ENCODE data around the gene RNFT2. TPM values are rescaled to one million over a fixed set of nuclear protein-coding genes. Genes with fewer than 3 reads are reported as not detected.
"Not testable (repeated sequence)": the region's sequence is repeated elsewhere in the genome, so short reads cannot be mapped to it uniquely, and the experiment has no call there.

The RNFT2 gene
- total RNA-seq, 2 experiments from 2014 or later: 11.8 to 11.9 TPM

DNA sequence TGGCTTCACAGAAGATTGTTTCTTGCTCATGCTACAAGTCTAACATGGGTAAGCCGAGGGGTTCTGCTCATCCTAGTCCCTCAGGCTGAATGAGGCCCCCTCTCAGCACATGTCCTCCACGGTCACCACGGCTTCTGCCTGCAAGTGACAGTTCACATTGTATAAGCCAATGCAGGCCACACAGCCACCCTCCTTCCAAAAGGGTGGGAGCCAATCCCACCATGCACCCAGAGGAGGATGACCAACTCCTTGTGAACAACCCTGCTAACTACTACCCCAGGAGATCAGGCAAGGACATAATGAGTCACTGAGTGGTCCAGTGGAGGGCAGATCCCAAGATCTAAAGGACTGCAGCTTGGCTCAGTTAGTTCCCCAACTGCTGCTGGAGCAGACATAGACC, 6.3 kb upstream of the RNFT2 start:
- ChIA-PET CTCF (no interaction called here), POLR2A (no interaction called here)
- DNase-seq: no peak
- no peak overlapping the region for H3K27ac Mint-ChIP-seq
- H3K36me3 Mint-ChIP-seq (ENCODE audit: low read depth): peaks cover 25% of the 10 kb centered on the region
- peaks cover 20% of the 10 kb centered on the region for H3K4me1 Mint-ChIP-seq (ENCODE audit: low read depth)
- H3K4me3 Mint-ChIP-seq: no peak overlapping the region
- no peaks in the 10 kb centered on the region for H3K27me3 Mint-ChIP-seq (ENCODE audit: low read depth)
- no peak for ATAC-seq
- H3K9me3 Mint-ChIP-seq (ENCODE audit: insufficient read depth): no peaks in the 10 kb centered on the region

- Mint-ChIP-seq H3K27ac (no peak overlapping the region), H3K4me1 (ENCODE audit: low read depth) (peaks cover 34% of the 10 kb centered on the region), H3K27me3 (ENCODE audit: low read depth) (no peaks in the 10 kb centered on the region)
Measured at GRCh38 chr12:116734156-116734768, 3.9 kb upstream of the RNFT2 start.

GRCh38 chr12:116735084-116735483, 3.0 kb upstream of the RNFT2 start:
- Mint-ChIP-seq H3K27me3 (ENCODE audit: low read depth) (no peaks in the 10 kb centered on the region), H3K9me3 (ENCODE audit: insufficient read depth) (no peaks in the 10 kb centered on the region), H3K4me1 (ENCODE audit: low read depth) (peaks cover 37% of the 10 kb centered on the region), H3K4me3 (no peak overlapping the region), H3K27ac (no peak overlapping the region), H3K36me3 (ENCODE audit: low read depth) (peaks cover 21% of the 10 kb centered on the region)
- ChIA-PET CTCF (no interaction called here), POLR2A (no interaction called here)
- ATAC-seq (no peak), DNase-seq (no peak)

More at GRCh38 chr12:116734156-116734768, 3.9 kb upstream of the RNFT2 start:
- ATAC-seq (no peak), DNase-seq (no peak)
- Mint-ChIP-seq H3K4me3 (no peak overlapping the region), H3K36me3 (ENCODE audit: low read depth) (peaks cover 25% of the 10 kb centered on the region), H3K9me3 (ENCODE audit: insufficient read depth) (no peaks in the 10 kb centered on the region)
- CTCF ChIA-PET: no interaction called here
- POLR2A ChIA-PET: no interaction called here

- Mint-ChIP-seq H3K27me3 (ENCODE audit: low read depth) (no peaks in the 10 kb centered on the region), H3K27ac (no peak overlapping the region), H3K36me3 (ENCODE audit: low read depth) (peaks cover 21% of the 10 kb centered on the region), H3K4me1 (ENCODE audit: low read depth) (peaks cover 37% of the 10 kb centered on the region), H3K4me3 (peak overlapping the region; percentile 97), H3K9me3 (ENCODE audit: insufficient read depth) (no peaks in the 10 kb centered on the region)
- no peak for DNase-seq
- POLR2A ChIA-PET: interaction anchor here (0.7 kb wide), 1 partner anchor 707 kb away, joined by 3 read pairs; no protein-coding TSS in a partner anchor
- CTCF ChIA-PET: interaction anchor here (1.4 to 1.5 kb wide), 2 partner anchors 27 to 33 kb away, joined by 4 to 6 read pairs; no protein-coding TSS in a partner anchor
- ATAC-seq: no peak
Measured at GRCh38 chr12:116735951-116736599, 2.0 kb upstream of the RNFT2 start.

DNA sequence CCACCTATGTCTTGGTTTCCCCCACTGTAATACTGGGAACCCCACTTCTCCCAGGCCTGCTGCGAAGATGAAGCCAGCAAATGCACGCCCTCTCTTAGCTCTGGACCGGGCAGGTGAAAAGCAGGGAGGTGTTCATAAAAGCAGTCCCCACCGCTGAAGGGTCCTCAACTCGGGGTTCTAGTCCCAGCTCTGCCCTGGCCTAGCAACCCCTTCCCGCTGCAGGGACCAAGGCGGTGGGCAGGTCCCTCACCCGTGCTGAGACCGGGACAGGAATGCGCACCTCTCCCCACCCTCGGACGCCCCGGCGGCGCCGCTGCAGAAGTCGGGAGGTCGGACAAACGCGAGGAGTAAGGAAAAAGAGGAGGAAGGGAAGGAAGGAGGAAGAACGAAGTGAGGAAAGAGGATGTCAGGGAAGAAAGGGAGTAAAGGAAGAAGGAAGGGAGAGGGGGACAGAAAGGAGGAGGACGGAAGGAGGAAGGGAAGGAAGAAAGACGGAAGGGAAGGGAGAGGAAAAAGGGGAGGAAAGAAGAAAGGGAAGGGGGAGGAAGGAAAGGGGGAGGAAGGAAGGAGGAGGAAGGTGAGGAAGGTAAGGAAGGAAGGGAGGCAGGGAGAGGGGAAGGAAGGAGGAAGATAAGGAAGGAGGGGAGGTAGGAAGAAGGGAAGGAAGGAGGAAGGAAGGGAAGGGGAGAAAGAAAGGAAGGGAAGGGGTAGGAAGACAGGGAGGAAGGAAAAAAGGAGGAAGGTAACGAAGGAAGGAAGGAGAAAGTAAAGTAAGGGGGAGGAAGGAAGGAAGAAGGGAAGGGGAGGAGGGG, 947 bp upstream of the RNFT2 start:
- Mint-ChIP-seq H3K27ac (peak overlapping the region; percentile 87), H3K4me3 (peak overlapping the region; percentile 97), H3K27me3 (ENCODE audit: low read depth) (no peaks in the 10 kb centered on the region), H3K4me1 (ENCODE audit: low read depth) (peaks cover 33% of the 10 kb centered on the region), H3K36me3 (ENCODE audit: low read depth) (peaks cover 16% of the 10 kb centered on the region), H3K9me3 (ENCODE audit: insufficient read depth) (no peaks in the 10 kb centered on the region)
- ChIA-PET POLR2A (interaction anchor here (0.7 kb wide), 1 partner anchor 708 kb away, joined by 3 read pairs; no protein-coding TSS in a partner anchor), CTCF (interaction anchor here (1.4 to 1.5 kb wide), 2 partner anchors 28 to 34 kb away, joined by 4 to 6 read pairs; no protein-coding TSS in a partner anchor)
- no peak for ATAC-seq
- peak; percentile 23 for DNase-seq

DNA sequence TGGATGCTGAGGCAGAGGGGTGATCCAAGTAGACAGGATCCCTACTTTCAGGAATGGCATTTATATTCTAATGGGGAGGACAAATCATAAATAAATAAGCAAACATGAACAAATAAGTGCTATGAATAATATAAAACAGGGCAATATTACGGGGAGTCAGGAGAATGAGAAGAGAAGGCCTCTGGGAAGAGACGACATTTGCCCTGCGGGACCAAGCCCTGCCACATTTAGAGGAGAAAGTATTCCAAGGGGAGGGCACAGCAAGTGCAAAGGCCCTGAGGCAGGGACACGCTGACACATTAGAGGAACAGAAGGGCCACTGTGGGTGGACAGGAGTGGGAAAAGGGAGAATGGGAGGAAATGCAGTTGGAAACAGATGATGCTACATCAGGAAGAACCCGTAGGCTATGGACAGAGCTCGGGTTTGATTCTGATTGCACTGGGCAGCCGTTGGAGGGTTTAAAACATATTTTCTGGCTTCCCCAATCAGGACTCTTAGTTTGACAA, 1.3 kb downstream of the RNFT2 start:
- DNase-seq (no peak), ATAC-seq (no peak)
- POLR2A ChIA-PET: no interaction called here
- H3K36me3 Mint-ChIP-seq (ENCODE audit: low read depth): peaks cover 8% of the 10 kb centered on the region
- no peaks in the 10 kb centered on the region for H3K27me3 Mint-ChIP-seq (ENCODE audit: low read depth)
- CTCF ChIA-PET: no interaction called here
- peaks cover 33% of the 10 kb centered on the region for H3K4me1 Mint-ChIP-seq (ENCODE audit: low read depth)
- H3K4me3 Mint-ChIP-seq: no peak overlapping the region
- H3K9me3 Mint-ChIP-seq (ENCODE audit: insufficient read depth): no peaks in the 10 kb centered on the region
- no peak overlapping the region for H3K27ac Mint-ChIP-seq

GRCh38 chr12:116742787-116743186, 4.7 kb downstream of the RNFT2 start:
- DNase-seq; H3K4me3 Mint-ChIP-seq; POLR2A ChIA-PET; H3K27ac Mint-ChIP-seq; H3K9me3 Mint-ChIP-seq (ENCODE audit: insufficient read depth); H3K27me3 Mint-ChIP-seq (ENCODE audit: low read depth); H3K36me3 Mint-ChIP-seq (ENCODE audit: low read depth); ATAC-seq: not testable (repeated sequence)
- CTCF ChIA-PET: interaction anchor here (0.7 kb wide), 1 partner anchor 36 kb away, joined by 3 read pairs; no protein-coding TSS in a partner anchor
- peaks cover 16% of the 10 kb centered on the region for H3K4me1 Mint-ChIP-seq (ENCODE audit: low read depth)

DNA sequence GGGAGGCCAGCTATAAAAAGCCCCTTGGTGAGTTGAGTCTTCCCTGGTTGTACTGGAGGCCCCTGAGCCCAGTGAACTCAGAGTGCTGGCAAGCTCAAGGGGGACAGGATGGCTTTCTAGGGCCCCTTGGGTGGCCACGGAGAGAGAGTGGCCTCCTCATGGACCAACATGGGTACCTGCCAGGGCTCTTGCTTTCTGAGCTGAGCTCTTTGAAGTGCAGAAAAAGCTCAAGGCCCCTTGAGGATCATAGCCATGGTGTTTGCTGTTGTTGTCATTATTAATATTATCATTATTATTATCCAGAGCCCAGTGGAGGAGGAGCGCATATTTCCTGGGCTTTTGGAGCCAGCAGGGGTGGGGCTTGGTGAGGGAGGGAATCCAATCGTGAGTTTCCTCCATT, 6.7 kb downstream of the RNFT2 start:
- H3K9me3 Mint-ChIP-seq (ENCODE audit: insufficient read depth): no peaks in the 10 kb centered on the region
- no peak overlapping the region for H3K27ac Mint-ChIP-seq
- ChIA-PET CTCF (no interaction called here), POLR2A (no interaction called here)
- no peaks in the 10 kb centered on the region for H3K36me3 Mint-ChIP-seq (ENCODE audit: low read depth)
- H3K4me3 Mint-ChIP-seq: no peak overlapping the region
- H3K4me1 Mint-ChIP-seq (ENCODE audit: low read depth): no peaks in the 10 kb centered on the region
- ATAC-seq: no peak
- DNase-seq: no peak
- no peaks in the 10 kb centered on the region for H3K27me3 Mint-ChIP-seq (ENCODE audit: low read depth)

GRCh38 chr12:116745554-116745953, 7.4 kb downstream of the RNFT2 start:
- Mint-ChIP-seq H3K4me3 (no peak overlapping the region), H3K9me3 (ENCODE audit: insufficient read depth) (no peaks in the 10 kb centered on the region), H3K36me3 (ENCODE audit: low read depth) (no peaks in the 10 kb centered on the region), H3K27me3 (ENCODE audit: low read depth) (no peaks in the 10 kb centered on the region), H3K4me1 (ENCODE audit: low read depth) (no peaks in the 10 kb centered on the region), H3K27ac (no peak overlapping the region)
- ChIA-PET POLR2A (no interaction called here), CTCF (no interaction called here)
- DNase-seq (no peak), ATAC-seq (no peak)

- ATAC-seq (no peak), DNase-seq (no peak)
- H3K27me3 Mint-ChIP-seq (ENCODE audit: low read depth): no peaks in the 10 kb centered on the region
- no peak overlapping the region for H3K27ac Mint-ChIP-seq
- ChIA-PET CTCF (no interaction called here), POLR2A (interaction anchor here (0.7 kb wide), 1 partner anchor 25 kb away, joined by 3 read pairs; no protein-coding TSS in a partner anchor)
- H3K4me1 Mint-ChIP-seq (ENCODE audit: low read depth): no peaks in the 10 kb centered on the region
- peaks cover 7% of the 10 kb centered on the region for H3K36me3 Mint-ChIP-seq (ENCODE audit: low read depth)
- no peak overlapping the region for H3K4me3 Mint-ChIP-seq
- H3K9me3 Mint-ChIP-seq (ENCODE audit: insufficient read depth): no peaks in the 10 kb centered on the region
Measured at GRCh38 chr12:116749884-116750283, 11.8 kb downstream of the RNFT2 start.

DNA sequence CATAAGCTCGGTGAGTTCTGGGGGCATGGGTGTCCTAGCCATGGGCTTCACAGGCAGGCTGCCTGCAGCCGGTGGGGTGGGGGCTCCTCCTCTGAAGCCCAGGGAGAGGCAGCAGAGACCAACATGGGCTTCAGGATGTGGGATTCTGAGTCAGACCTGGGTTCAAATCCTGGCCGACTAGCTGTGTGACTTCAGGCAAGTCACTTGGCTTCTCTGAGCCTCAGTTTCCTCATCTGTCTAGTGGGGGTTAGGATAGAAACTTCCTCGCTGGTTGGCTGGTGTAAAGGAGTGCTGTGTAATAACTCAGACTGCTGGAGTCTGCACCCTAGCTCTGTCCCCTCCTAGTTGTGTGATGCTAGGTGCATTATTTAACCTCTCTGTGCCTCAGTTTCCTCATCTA, 12.2 kb downstream of the RNFT2 start:
- peaks cover 7% of the 10 kb centered on the region for H3K36me3 Mint-ChIP-seq (ENCODE audit: low read depth)
- ATAC-seq (no peak), DNase-seq (no peak)
- H3K4me1 Mint-ChIP-seq (ENCODE audit: low read depth): no peaks in the 10 kb centered on the region
- H3K9me3 Mint-ChIP-seq (ENCODE audit: insufficient read depth): no peaks in the 10 kb centered on the region
- H3K4me3 Mint-ChIP-seq: no peak overlapping the region
- no peaks in the 10 kb centered on the region for H3K27me3 Mint-ChIP-seq (ENCODE audit: low read depth)
- ChIA-PET CTCF (interaction anchor here (0.6 kb wide), 1 partner anchor 12 kb away, joined by 3 read pairs; no protein-coding TSS in a partner anchor), POLR2A (no interaction called here)
- H3K27ac Mint-ChIP-seq: no peak overlapping the region

- POLR2A ChIA-PET; DNase-seq; H3K27me3 Mint-ChIP-seq (ENCODE audit: low read depth); CTCF ChIA-PET; H3K4me3 Mint-ChIP-seq; H3K9me3 Mint-ChIP-seq (ENCODE audit: insufficient read depth); ATAC-seq; H3K27ac Mint-ChIP-seq: not testable (repeated sequence)
- Mint-ChIP-seq H3K36me3 (ENCODE audit: low read depth) (peaks cover 22% of the 10 kb centered on the region), H3K4me1 (ENCODE audit: low read depth) (peaks cover 22% of the 10 kb centered on the region)
Measured at GRCh38 chr12:116754097-116754496, 16.0 kb downstream of the RNFT2 start.

Measured in activated CD8-positive, alpha-beta T cell treated with anti-CD3 and anti-CD28 coated beads, Interleukin-2, amount 10 ng/mL, durations not matched to agents 7 days and 5 days (primary cell).